GM19463 (cell line): ENCODE results near the gene DCAF15.

Experiments used
- ATAC-seq: cut with Tn5 transposase; IDR thresholded peaks from one replicate; pipeline ENCODE4 v1.9.1; 2021; ENCODE audit warnings: mild to moderate bottlenecking, moderate library complexity; ENCODE audit not compliant: unreplicated experiment

The DCAF15 gene

DNA sequence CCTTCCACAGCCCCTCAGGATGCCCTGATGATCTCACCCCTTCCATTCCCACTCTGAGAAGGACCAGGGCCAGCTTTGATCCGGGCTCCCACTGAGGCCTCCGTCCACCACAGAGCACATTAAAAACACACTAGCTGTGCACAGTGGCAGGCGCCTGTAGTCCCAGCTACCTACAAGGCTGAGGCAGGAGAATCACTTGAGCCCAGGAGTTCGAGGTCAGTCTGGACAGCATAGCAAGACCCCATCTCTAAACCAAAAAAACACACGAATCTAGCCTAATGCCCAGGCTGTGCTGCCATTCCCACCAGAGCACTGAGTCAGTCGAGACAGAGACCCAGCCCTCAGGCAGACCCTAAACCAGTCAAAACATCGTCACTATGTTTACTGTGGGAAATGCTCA is 39.7 kb downstream of the DCAF15 start:
- no peak for ATAC-seq

DNA sequence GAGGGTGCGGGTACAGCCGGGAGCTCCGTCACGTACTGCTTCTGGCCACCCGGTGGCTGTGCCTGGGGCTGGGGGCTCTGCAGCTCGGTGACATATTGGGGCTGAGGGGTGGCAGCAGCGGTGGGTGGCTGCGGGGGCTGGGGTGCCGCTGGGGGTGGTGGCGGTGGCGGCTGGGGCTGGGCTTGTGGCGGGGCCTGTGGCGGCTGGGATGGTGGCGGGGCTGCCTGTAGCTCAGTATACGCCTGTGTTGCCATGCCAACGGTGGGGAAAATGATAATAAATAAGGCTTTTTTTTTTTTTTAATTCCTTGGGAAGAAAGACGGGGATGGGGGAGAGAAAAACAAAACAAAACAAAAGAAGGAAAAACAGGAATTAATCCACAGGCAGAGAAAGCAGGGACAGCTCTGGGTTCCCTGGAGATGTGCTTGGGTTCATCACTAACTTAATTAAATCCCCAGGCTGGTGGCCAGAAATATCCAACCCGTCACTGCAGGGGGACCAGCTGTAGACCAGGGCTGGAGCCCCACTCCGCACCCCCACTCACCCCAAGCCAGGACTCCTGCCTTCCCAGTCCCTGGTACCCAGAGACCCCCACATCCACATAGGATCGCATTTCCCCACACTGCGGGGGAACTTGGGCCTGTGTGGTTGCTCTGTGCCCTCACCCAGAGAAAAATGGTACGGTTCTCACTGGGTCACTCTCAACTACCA is 41.4 kb downstream of the DCAF15 start:
- ATAC-seq: no peak

DNA sequence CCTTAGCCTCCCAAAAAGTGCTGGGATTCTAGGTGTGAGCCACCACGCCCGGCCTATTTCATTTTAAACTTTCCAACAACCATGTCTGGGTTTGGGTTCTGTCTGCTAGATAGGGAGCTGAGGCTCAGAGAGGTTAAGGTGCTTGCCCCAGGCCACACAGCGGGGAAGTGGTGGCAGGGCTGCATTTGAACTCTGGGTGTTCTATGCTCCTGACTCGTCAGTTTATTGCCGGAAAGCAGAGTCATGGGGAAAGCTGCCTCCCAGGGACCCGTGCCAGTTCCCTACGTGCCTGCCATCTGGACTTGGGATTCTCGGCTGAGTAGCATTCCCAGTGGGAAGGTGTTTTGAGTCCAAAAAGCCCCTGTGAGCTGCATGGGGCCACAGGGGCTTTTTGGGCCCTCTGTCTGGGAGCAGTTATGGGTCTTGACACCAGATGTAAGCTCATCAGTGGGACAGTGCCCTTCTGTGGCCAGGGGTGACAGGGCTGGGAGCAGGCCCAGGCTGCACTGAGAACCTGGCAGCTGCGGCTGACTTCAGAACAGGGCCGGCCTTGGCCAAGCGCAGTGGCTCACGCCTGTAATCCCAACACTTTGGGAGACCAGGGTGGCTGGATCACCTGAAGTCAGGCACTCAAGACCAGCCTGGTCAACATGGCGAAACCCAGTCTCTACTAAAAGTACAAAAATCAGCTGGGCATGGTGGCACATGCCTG is 42.9 kb downstream of the DCAF15 start:
- ATAC-seq: no peak

DNA sequence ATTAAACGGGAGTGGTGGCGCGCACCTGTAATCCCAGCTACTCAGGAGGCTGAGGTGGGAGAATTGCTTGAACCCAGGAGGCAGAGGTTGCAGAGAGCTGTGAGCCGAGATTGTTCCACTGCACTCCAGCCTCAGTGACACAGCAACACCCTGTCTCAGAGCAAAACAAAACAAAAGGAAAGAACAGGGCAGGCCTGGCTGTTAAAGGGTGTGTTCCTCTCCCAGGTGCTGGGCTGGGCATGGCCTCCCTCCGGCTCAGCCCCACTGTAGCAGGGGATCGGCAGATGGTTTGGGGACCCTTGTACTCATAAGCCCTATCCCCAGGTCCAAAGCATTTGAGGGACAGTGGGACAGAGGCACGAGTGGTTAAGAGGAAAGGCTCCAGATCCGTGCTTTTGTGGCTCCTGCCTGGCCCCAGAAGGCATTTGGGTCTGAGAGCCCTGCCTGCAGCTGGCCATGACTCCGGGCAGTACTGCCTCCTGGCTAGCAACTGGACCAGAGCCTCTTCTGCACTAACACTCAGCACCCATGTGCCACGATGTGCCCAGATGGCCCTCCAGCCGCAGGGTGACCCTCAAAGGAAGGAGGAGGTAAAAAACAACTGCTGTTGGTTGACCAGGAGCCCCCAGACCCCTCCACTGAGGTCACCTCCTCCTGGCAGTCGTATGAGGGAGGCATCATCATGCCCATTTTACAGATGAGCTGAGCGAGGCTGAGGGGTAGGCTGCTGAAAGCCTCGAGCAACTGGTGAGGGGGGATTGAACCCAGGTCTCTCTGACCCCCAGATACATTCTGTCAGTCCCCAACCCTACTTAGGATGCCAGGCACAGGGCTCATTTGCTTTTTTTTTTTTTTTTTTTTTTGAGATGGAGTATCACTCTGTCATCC is 43.8 kb downstream of the DCAF15 start:
- no peak for ATAC-seq

DNA sequence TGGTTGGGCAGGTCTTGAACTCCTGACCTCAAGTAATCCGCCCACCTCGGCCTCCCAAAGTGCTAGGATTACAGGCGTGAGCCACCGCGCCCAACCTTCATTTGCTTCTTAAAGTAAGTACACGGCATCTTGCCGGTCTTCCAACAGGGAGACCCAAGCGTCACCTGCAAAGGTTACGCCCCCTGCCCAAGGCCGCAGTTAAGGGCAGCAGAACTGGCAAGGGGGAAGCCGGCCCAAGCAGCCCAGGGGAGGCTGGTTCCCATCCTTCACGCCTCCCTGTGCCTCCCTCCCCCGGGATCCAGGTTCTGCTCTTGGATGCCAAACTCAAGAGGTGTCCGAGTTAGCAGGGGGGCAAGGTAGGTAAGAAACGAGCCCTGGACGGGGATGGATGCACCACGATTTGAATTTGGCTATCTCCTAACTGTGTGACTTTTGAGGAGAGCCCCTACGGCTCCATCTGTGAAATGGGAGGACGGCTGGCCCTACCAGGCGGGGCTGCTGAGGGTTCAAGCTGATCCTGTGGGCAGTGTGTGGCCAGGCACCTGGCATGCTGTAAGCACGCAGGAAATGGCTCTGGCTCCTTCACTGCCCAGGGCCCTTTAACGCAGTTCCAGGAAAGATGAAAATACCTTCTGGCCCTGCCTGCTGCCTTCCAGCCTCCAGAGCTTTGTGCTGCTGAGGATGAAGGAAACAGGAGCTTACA is 44.8 kb downstream of the DCAF15 start:
- ATAC-seq: no peak

DNA sequence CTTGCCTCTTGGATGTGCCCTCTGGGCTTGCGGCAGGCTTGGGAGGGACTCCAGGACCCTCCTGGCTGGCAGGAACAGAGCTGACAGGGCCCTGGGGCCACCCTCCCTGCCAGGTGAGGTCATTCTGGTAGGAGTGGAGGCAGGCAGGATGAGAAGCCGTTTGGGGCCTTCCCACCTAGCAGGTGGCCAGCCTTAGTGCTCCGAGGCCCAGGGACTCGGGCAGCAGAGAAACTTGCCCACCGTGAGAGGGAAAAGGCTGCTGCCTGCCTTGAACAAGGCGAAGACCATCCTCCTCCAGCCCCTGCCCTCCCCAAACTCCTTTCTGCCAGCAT is 45.3 kb downstream of the DCAF15 start:
- ATAC-seq: no peak

DNA sequence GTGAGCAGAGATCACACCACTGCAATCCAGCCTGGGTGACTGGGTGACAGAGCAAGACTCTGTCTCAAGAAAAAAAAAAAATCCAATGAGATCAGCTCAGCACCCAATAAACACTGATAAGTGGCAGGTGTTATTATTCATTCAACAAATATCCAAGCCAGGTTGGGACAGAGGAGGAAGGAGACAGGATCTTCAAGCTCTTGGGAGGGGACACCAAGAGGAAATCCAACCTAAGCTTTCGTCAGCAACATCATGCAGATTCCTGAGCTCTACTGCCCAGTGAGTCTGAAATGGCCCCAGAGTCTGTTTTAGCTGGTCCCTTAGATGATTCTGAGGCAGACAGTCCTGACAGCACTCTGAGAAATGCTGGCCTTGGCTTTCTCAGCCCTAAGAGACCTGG is 46.1 kb downstream of the DCAF15 start:
- ATAC-seq: no peak

DNA sequence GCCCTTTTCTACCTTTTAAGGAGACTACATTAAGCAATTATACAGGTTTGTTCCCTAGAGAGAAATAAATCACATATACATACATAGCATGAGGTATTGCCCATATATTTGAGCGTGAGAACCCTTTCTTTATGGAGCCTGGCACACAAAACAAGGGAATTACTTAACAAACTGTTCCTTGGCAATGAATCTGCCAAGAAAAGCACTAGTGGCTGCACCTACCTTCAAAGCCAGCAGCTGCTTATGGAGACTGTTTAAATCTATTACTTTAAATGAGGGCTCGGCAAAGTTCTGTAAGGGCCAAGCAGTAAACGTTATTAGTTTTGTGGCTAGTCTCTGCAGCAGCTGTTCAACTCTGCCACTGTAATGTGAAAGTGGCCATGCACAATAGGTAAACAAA is 46.8 kb downstream of the DCAF15 start:
- ATAC-seq: no peak

DNA sequence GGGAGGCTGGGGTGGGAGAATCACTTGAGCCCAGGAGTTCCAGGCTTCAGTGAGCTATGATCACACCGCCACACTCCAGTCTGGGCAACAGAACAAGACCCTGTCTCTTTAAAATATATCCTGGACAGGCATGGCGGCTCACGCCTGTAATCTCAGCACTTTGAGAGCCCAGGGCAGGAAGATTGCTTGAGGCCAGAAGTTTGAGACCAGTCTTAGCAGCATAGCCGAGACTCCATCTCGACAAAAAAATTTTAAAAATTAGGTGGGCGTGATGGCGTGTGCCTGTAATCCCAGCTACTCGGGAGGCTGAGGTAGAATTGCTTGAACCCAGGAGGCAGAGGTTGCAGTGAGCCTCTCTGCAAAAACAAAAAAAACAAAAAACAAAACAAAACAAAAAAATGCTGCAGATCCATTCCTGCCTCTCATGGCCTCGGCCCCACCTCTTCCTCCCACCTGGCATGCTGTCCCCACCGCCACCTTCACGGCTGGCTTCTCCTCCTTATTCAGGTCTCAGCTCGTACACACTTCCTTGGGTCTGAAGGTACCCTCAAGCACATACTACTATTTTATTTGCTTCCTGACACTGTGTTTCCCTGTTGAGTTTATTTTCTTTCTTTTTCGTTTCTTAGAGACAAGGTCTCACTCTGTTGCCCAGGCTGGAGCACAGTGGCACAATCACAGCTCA is 48.5 kb downstream of the DCAF15 start:
- no peak for ATAC-seq

DNA sequence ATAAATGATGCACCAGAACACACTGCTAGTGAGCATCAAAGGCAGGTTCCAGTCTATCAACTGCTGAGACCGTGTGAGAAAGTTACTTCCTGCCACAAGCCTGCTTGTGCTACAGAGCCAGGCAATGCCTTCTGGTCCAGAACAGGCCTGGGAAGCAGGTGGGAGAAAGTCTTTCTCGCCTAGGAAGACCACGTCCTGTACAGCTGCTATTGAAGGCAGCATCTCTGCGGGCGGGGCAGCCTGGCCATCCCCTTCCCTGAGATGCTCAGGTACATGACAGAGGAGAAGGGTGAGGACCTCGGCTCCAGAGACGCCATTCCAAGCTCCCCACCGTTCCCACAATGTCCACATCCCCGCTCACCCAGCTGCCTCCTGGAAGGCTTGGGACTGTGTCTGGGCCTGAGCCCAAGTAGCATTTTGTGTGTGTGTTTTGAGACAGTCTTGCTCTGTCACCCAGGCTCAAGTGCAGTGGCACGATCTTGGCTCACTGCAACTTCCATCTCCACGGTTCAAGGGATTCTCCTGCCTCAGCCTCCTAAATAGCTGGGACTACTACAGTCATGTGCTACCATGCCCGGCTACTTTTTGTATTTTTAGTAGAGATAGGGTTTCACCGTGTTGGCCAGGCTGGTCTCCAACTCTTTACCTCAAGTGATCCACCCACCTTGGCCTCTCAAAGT is 50.4 kb downstream of the DCAF15 start:
- ATAC-seq: no peak

DNA sequence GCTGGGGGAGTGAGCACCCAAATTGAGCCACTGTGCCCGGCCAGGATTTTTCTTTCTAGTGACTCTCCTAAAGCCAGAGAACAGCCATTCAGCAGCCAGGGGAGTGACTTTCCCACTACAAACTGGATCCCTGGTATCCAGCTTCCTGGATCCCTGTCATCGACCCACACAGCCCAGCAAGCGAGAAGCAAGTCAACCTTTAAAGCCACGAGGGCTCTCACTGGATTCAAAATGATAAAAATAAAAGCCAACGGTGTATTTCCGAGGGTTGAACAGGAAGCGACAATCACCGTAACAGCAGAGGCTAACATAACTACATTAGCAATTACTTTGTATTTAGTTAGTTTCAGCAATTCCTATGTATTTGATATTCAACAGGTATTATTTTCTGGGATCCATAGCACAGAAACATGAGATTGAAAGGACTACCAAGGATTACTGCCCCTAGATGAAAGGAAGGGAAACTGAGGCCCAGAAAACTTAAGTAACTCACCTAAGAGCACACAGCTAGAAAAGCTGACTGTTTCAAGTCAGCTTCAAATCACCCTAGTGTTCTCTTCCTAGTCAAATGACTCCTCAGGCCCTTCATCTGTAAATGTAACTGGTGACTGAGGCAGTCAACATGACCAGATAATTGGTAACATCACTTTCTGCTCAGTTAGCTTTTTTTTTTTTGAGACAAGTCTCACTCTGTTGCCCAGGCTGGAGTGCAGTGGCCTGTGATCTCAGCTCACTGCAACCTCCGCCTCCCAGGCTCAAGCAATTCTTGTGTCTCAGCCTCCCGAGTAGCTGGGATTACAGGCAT is 51.1 kb downstream of the DCAF15 start:
- ATAC-seq: no peak

DNA sequence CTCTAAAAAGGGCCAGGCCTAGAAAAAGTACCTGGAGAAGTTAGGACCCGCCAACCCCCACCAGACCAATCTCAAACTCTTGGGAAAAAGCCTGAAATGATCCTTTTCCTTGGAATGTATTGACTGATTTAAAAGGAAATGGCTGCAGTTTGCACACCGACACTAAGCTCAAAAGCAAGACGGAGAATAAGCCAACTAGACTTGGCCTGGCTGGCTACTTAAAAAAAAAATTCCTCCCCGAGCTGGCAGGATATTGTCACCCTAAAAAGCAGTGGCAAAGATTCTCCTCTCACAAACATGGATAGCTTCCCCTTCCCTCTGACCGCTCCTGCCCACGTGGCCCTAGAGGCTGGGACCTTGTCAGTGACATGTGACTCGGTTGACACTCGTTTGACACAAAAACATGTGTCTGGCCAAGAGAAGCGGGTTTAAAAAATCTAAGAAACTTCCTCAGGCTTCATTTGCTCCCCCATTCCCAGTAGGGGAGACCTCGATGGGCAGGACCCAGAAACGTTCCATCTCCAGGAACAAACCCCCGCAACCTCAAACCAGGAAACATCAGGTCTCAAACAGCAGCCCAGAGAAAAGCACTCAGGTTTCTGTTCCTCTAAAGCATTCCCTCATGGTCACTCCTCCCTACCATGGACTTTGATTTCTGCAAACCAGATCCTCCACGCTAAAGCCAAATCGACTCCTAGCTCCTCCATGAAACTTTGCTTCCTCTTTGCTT is 52.5 kb downstream of the DCAF15 start:
- no peak for ATAC-seq

DNA sequence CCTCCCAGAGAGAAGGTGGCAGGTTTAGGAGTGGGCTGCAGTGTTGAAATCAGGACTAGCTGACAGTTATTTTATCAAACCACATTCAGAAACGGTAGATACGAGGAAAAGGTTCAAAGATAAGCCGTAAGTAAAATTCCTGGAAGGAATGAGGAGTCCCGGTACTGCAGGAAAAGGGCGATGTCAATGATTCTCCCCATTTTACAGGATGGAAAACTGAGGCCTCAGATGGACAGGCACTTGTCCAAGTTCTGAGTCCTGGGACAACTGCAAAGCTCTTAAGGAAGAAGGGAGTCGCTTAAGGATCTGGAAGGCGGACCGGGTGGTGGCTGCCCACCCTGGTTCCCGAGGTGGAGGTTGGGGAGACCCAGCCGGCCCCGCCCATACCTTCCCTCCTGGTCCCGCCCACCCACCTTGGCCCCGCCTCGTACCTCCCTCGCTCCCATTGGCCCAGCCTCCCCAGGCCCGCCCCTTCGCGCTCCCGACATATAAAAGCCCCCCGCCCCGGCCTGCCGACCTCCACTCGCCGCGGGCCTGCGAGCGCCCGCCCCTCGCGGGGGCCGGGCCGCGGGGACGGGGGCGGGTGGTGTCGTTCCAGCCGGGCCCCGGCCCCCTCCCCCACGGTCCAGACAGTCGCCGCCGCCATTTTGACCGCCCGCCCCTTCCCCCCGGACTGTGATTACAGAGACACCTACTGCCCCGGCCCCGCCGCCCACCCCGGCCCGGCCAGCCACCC is 53.2 kb downstream of the DCAF15 start:
- peak; percentile 38 for ATAC-seq

DNA sequence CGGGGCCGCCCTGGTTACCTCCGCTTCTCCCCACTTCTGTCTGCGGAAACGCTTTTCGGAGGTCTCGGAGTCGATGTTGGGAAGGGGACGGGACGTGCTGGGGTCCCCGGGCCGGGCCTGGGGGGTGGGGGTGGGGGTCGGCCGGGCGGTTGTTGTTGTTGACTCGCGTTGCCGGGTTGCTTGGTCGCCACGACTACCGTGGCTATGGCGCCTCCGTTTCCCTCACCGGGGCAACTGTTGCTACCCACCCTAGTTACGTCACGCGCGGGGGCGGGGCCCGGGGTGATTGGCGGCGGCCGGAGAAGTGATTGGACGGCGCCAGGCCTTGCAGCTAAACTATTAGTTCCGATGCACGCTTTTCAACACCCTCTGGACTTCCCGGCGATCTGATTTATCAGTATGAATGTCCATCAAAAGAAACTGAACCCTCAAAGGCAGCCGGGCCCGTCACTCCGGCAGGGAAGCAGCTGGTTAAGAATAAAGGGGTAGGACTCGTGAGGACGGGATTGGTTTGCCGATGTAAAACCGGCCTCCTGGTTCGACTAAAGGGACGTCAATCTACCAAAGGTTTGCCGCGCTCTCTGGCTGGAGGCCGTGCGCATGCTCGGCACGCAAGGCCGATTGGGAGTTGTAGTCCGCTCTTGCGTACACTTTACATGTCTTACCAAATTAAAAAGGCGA is 53.9 kb downstream of the DCAF15 start, which contains the start of gene RFX1:
Gene RFX1 (minus strand): TSS at position 236 of the 681 bp plus-strand sequence. CDS start 12,477 bp downstream, outside the sequence.
- ATAC-seq: peak; percentile 69

DNA sequence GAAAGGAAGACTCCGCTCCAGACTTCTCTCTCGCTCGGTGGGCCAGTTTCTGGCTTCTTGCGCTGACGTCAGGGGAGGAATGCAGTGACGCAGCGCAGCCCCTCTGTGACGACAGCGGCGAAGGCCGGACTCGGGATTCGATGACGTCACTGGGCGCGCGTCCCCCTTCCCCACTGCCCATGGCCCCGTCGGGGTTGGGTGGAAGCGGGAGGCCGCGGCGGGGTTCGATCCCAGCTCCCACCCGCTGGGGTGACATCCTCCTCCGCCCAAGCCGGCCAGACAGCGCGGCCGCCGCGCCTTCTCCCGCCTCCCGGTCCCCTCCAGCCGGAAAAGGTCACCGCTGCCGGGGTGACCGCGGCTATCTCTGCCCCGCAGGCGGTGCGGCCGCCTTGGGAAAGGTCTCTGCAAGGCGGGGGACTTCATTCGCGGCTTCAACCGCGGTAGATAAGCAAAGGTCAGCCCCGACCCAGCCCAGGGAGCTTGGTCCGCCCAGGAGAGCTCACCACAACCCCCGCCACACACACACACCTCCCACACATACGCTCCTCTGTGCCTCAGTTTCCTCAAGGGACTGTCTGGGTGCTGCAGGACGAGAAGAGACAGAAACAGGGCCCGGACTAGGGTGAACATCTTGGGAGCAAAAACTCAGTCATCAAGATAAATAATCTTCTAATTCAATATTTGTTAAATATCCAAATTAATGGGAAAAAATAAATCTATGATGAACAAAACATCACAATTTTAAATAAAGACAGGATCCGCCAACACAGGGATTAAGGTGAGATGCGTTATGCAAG is 54.7 kb downstream of the DCAF15 start:
- ATAC-seq: peak; percentile 15
